ENCODE data around the gene SLIT3.

GRCh38 chr5:168793841-168794837 lies 506.8 kb downstream of the SLIT3 start:
- TF ChIP-seq CTCF (IDR thresholded peaks at IDR 0.05) = no peak
- TF ChIP-seq EZH2phosphoT487 (IDR thresholded peaks at IDR 0.05) = no peak
- TF ChIP-seq EZH2 (IDR thresholded peaks at IDR 0.05) = no peak
